Epithelial cell of esophagus (primary cell): ENCODE measurements around the gene CSRP2.

Source experiments
- DNase-seq: peaks from one replicate; pipeline ENCODE4 v3.0.0; 2010; ENCODE audit warnings: low read depth
- H3K4me3 ChIP-seq: 2 replicates; pipeline ENCODE4 v1.5.1; 2011; ENCODE audit warnings: mild to moderate bottlenecking, low read length, control low read depth
- TF ChIP-seq, protein P1 (sequence below): IDR thresholded peaks from 2 replicates; pipeline ENCODE4 v1.5.1; 2011; ENCODE audit warnings: low read depth, mild to moderate bottlenecking, low read length, control low read depth, inconsistent platforms; ENCODE audit not compliant: insufficient read depth; ENCODE audit errors: missing control alignments

CSRP2 gene

DNA sequence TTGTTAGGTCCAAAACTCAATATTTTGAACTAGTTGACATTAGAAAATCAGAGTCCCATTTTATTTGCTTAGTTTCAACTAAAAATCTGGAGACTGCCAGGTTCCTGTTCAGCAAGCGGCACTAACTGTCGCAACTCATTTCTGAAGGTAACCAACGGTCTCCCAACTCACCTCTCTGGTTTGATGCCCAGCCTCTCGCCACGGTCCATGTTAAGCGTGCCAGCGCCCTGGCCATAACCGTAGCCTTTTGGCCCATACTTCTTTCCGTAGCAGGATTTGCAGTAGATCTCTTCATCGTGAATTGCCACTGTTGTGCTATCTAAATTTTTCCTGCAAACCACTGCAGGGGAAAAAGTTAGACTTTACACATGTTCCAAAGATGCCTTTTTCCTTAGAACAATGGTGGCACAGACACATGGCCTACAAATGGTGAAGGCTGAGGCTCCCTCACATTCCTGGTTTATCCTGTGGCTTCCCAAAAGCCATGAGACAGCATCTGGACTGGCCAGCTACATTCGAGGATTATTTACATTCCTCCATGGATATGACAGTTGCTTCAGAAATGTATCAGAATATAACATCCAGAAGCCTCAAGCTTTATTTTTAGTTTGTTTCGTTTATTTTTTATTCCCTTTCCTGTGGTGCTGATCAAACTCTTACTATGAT, 15.7 kb downstream of the CSRP2 start:
- H3K4me3 ChIP-seq = no peak overlapping the region
- DNase-seq = no peak
- TF ChIP-seq, protein P1, sequence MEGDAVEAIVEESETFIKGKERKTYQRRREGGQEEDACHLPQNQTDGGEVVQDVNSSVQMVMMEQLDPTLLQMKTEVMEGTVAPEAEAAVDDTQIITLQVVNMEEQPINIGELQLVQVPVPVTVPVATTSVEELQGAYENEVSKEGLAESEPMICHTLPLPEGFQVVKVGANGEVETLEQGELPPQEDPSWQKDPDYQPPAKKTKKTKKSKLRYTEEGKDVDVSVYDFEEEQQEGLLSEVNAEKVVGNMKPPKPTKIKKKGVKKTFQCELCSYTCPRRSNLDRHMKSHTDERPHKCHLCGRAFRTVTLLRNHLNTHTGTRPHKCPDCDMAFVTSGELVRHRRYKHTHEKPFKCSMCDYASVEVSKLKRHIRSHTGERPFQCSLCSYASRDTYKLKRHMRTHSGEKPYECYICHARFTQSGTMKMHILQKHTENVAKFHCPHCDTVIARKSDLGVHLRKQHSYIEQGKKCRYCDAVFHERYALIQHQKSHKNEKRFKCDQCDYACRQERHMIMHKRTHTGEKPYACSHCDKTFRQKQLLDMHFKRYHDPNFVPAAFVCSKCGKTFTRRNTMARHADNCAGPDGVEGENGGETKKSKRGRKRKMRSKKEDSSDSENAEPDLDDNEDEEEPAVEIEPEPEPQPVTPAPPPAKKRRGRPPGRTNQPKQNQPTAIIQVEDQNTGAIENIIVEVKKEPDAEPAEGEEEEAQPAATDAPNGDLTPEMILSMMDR = no peak

- TF ChIP-seq, protein P1 = no peak
- no peak overlapping the region for H3K4me3 ChIP-seq
- no peak for DNase-seq
These were observed 18.6 kb downstream of the CSRP2 start for GRCh38 chr12:76860256-76860655.

DNA sequence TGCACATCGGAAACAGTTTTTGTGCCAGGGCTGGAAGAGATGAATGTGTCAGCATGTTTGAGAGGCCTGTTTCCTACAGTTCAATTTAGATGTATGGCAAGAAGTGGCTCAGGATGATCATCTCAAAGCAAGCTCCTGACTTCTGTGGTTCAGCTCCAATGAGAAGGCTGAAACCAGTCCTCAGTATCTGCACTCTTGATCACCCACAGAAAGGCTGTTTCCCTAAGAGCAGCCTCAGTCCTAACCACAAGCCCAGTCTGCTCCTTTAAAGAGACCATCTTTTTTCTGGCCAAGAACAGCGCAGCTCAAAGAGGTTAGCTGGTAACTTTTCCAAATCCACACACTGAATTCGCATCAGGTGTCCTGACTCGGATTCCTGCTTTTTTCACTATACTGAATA, 19.2 kb downstream of the CSRP2 start:
- H3K4me3 ChIP-seq = no peak overlapping the region
- DNase-seq = no peak
- TF ChIP-seq, protein P1 = no peak

DNA sequence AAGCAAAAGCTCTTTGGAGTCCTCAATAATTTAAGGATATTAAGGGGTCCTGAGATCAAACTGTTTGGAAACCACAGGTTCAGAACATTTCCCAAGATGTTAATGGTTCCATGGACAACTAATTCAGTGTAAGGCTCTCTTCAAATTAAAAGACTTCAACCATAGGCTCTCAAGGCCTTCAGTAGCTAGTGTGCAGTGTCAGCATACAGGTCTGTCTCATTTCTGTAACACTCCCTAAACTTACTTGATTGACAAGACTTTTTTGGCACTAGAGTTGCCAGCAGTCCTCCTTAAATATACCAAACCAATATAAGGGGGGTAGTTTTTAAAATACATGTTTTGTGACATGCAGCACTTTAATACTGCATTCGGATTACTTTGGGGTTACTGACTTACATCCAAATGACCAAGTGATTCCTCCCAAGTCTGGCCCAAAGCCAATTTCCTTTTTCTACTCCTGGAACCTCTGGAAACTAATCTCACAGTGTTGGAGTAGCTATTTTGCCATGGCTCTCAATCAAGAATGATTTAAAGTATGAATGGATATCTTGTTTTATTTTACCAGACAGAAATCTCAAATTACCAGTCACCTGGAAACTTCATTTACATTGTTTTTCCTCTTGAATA, 22.7 kb downstream of the CSRP2 start:
- TF ChIP-seq, protein P1 = no peak
- H3K4me3 ChIP-seq = no peak overlapping the region
- DNase-seq = no peak

DNA sequence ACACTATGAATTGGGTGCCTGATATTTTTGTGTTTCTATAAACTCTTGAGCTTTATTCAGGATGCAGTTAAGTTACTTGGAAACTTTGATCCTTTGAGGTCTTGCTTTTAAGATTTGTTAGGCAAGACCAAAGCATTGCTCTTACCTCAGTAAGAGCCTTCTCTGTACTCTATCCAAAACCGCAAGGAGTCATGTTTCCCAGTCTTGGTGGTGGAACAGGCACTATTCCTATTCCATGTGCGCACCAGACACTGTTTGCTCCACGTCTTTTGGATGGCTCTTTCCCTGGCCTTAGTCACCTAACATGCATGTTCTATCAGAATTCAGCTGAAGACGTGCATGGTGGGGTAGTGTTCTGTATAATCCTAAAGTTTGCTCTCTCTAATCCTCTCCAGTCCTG, 23.5 kb downstream of the CSRP2 start:
- no peak overlapping the region for H3K4me3 ChIP-seq
- TF ChIP-seq, protein P1 = no peak
- no peak for DNase-seq

DNA sequence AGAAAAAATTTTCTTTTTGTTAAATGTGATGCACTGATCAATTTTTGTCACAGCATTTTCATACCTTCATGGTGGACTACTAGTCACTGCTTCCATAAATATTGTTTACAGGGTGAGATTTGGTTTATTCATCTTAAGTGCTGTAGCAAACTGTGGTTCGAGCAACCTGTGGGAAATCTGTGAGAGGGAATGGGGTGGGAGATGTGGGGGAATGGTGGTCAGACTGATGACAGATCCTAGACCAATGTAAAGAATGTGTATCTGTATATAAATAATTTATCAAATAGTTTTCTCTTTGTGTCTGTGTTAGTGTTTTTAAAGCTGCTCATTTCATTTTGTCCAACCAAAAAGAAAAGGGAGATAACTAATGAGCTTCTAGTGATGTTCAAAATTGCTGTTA, 26.7 kb downstream of the CSRP2 start:
- DNase-seq = no peak
- H3K4me3 ChIP-seq = no peak overlapping the region
- TF ChIP-seq, protein P1 = no peak

- DNase-seq = peak; percentile 24
- TF ChIP-seq, protein P1 = no peak
- H3K4me3 ChIP-seq = no peak overlapping the region
These were observed 30.7 kb downstream of the CSRP2 start for GRCh38 chr12:76848132-76848531.
